GM18861 (cell line): ENCODE data around the gene DISP3.
A peak's percentile ranks its signal among the peaks of the same experiment; 100 is the strongest.

Experiments
- ATAC-seq: cut with Tn5 transposase; IDR thresholded peaks from one replicate; pipeline ENCODE4 v1.9.1; 2021; ENCODE audit not compliant: unreplicated experiment

Gene DISP3, protein sequence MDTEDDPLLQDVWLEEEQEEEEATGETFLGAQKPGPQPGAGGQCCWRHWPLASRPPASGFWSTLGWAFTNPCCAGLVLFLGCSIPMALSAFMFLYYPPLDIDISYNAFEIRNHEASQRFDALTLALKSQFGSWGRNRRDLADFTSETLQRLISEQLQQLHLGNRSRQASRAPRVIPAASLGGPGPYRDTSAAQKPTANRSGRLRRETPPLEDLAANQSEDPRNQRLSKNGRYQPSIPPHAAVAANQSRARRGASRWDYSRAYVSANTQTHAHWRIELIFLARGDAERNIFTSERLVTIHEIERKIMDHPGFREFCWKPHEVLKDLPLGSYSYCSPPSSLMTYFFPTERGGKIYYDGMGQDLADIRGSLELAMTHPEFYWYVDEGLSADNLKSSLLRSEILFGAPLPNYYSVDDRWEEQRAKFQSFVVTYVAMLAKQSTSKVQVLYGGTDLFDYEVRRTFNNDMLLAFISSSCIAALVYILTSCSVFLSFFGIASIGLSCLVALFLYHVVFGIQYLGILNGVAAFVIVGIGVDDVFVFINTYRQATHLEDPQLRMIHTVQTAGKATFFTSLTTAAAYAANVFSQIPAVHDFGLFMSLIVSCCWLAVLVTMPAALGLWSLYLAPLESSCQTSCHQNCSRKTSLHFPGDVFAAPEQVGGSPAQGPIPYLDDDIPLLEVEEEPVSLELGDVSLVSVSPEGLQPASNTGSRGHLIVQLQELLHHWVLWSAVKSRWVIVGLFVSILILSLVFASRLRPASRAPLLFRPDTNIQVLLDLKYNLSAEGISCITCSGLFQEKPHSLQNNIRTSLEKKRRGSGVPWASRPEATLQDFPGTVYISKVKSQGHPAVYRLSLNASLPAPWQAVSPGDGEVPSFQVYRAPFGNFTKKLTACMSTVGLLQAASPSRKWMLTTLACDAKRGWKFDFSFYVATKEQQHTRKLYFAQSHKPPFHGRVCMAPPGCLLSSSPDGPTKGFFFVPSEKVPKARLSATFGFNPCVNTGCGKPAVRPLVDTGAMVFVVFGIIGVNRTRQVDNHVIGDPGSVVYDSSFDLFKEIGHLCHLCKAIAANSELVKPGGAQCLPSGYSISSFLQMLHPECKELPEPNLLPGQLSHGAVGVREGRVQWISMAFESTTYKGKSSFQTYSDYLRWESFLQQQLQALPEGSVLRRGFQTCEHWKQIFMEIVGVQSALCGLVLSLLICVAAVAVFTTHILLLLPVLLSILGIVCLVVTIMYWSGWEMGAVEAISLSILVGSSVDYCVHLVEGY (N-terminal part only)

DNA sequence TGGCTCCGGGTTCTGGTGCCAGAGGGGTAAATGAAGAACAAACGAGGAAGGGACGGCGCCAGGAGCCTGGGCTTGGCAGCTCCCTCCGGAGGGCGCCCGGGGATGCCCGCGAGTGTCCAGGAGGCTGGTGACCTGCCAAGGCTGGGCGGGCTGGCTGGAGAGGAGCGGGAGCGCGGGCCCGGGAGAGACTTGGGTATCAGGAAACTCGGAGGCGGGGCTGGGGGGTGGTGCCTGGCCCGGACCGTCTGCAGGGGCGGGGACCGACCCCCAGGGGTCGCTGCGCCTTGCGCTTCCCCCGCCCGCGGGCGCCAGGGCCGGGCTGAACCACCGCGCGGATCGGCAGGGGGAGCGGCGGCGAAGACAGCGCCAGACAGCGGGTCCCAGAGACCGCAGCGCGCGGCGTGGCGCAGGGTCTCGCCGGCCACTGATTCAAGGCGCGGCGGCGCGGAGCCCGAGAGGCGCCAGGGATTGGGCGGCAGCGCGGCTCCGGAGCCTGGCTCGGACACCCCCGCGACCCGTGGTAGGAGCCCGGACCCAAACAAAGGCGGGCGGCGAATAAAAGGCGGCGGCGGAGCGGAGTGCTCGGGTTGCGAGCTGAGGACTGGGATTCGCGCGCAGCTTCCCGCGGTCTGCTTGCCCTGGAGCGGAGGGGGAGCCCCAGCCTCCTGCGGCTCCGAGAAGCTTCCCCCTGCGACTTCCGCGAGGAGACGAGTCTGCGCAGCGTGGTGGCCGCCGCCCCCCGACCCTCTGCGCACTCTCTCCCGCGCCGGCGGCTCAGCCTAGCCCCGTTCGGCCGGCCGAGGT, at the start of gene DISP3:
Gene DISP3 (plus strand): TSS at position 585 of the 804 bp plus-strand sequence. CDS start 21,838 bp downstream, outside the sequence.
- ATAC-seq, result peak; percentile 48

DNA sequence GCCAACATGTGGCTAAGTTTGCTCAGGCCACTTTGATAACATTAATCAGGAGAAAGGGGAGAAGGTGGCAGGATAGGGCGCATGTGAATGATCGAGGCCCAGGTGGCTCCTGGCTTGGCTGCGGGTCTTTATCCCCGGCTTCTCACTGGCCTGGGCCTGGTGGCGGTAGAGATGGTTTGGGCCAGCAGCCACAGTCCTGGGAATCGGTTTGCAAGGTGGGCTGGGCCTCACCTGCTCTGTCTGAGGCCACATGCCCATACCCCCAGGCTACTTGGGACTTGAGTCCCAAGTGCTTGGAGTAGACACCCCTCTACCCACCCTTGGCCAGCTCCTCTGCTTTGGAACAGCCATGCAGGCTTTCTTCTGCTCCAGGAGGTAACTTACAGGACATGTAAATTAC, 49.7 kb upstream of the DISP3 start:
- no peak for ATAC-seq

DNA sequence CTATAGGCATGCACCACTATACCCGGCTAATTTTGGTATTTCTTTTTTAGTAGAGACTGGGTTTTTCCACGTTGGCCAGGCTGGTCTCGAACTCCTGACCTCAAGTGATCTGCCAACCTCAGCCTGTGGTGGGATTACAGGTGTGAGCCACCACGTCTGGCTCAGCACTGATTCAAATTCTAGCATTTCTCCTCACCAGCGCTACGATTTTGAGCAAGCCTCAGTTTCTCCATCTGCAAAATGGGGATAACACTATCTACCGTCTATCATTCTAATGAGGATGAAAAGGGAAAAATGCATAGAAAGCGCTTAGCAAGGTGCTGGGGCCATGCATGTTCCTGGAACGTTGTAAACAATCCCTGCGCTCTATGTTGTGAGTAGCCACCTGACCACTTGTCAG, 49.0 kb upstream of the DISP3 start:
- no peak for ATAC-seq

DNA sequence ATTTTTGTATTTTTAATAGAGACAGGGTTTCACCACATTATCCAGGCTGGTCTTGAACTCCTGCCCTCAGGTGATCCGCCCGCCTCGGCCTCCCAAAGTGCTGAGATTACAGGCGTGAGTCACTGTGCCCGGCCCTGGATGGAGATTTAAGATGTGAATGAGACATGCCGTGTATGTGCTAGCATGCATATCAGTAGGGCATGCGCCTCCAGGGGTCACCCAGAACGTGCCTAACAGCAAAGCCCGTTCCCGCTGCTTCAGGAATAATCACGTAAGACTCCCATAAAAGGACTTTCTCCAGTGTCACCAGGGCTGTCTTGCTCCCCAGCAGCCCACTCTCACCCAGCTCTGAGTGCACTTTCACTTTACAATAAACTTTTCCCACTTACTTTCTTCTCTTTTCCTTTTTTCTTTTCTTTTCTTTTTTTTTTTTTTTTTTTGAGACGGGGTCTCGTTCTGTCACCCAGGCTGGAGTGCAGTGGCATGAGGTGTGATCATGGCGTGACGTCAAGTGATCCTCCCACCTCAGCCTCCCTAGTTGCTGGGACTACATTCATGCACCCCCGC, 46.9 kb upstream of the DISP3 start:
- no peak for ATAC-seq

DNA sequence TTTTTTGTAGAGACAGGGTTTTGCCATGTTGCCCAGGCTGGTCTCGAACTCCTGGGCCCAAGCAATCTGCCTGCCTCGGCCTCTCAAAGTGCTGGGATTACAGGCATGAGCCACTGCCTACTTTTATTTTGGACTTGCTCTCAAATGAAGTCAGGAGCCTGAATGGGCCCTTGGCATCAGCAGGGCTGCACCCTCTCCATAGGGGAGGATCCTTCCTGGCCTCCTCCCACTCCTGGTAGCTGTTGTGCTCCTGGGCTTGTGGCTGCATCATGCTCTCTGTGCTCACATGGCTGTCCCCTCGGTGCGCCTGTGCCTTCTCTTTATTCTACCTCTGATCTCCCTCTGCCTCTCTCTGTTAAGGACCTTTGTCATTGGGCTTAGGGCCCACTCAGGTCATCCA, 46.4 kb upstream of the DISP3 start:
- ATAC-seq, result no peak

DNA sequence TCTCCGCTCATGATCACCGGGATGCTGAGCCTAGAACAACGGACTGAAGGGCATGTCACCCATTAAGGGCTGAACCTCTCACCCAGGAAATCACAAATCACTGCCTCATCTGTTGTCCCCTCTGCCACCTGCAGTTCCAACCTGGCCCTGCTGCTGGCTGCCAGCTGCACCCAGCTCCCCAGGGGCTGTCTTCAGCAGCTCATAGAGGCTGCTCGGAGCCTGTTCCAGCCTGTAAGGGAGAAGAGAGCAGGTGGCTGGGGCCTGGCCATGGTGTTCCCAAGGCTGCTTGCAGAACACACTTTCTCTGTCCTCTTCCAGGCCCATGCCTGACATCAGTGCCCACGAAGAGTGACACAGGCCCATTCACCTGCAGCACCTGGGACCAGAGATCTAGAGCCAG, 44.5 kb upstream of the DISP3 start:
- no peak for ATAC-seq

DNA sequence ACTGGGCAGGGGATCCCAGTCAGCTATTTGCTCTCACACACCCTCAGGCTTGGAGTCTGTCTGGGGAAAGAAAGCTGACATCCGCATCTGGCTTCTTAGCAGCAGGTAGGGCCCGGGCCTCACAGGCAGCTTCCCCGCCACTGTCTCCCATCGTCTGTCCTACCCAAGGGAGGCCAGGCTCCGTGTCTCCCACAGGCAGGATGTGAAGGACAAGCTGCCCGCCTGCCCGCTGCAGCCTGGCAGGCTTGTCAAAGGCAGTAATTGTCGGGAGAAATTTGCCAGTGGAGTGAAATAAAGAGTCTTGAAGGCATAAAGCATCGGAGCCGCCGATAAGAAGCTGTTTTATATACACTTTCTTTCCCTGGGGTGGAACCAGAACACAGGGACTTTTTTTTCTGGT, 44.0 kb upstream of the DISP3 start:
- ATAC-seq, result no peak

DNA sequence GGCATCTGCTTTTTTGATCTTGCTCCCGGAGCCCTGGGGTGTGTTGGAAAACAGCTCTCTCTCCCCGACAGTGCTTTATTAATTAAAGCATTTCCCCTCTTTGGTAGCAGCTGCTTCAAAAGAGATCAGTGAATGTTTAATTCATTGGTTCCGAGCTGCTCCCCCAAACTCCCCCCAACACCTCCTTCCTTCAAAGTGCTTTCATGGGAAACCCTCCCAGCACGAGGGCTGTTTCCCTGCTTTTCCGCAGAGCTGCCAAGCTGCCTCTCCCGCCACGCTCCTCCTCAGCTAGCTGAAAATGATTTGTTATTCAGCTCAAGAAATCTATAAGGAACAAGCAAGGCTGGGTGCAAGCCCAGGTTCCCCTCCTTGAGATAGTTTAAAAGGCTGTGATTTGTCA, 40.0 kb upstream of the DISP3 start:
- no peak for ATAC-seq

DNA sequence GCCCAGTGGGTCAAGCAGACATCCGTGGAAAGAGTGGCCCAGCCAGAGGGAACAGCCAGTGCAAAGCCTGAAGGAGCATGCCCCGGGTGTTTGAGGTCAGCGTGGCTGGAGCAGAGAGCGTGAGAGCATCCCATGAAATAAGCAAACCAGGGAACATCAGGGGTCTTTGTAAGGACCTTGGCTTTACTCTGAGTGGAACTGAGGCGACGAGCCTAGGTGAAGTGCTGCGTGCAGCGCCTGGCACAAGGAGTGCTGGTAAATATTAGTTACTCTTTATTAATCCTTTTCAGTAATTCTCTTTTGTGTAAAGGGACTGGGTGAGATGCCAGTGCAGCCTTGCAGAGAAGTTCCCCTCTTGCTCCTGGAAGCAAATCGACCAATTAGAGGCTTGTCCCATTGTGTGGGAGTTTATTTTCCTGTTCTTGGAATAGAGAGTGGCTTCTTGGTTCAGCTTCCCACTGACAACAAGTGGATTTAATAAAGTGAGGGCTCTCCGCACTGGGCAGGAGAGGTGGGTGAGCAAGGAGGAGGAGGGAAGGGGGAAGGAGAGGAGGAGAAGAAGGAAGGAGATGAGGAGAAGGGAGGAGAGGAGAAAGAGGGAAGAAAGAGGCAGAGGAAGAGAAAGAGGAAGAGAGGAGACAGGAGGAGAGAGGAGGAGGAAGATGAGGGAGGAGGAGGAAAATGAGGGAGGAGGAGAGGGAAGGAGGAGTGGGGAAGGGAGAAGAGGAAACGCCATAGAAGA, 37.6 kb upstream of the DISP3 start:
- ATAC-seq, result no peak

DNA sequence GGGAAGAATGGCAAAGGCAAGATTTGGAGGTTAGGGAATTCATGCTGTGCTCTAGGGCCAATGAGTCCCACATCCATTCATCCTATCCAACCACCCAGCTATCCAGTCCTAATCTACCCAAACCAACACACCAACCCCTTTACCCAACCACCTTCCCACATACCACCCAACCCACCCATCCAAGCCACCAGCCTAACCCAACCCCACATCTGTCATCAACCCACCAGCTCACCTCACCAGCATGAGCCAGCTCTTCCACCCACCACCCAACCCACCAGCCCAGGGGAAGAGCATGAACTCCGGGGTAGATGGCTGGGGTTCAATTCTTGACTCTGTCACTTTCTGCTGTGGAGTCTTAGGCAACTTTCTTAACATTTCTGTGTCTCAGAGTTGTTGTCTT, 35.9 kb upstream of the DISP3 start:
- no peak for ATAC-seq

DNA sequence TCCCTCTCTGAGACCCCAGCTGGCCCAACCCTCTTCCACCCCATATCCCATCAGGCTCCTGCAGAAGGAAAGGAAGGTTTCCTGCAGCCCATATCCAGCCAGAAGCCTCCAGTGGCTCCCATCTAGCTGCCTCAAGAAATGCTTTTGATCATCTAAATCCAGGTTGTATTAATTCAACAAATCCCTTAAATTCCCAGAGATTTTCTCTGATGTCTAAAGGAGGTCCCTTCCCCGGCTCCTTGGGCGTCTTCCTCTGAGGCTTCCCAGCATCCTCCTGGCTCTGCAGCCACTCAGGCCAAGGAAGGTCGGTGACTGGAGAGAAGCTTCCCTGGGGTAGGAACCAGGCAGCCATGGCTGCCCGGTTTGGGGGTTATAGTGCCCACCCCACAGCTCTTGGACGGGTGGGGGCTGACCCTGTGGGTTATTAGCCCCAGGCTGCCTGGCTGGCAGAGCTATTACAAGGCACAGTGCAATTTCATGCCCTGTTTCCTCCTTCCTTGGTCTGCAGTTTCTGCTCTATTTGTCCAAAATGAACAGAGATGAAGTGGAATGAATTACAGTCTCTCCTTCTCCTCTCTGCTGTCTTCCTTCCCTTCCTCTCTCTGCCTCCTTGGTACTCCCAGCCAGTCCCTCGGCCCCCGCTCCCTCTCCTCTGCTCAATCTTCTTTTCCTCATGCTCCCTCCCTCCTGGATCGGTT, 34.8 kb upstream of the DISP3 start:
- ATAC-seq, result no peak

DNA sequence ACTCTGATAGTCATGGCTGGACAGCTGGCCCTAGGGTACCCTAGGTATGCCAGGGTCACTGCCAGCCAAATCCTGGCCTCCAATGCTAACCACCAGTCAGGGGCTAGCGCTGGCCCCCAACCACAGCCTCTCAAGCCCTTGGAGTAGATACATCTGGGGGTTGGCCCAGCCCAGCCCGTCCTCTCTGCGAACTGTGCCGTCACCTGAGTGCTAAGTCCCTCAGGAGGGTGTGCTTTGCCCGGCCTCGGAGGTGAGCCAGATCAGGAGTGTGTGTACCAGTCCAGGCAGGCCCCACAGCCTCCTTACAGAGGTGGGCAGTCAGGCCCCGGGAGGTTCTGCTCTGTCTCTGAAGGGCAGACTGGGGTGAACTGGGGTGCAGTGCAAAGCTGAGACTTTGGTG, 34.0 kb upstream of the DISP3 start:
- ATAC-seq, result no peak

DNA sequence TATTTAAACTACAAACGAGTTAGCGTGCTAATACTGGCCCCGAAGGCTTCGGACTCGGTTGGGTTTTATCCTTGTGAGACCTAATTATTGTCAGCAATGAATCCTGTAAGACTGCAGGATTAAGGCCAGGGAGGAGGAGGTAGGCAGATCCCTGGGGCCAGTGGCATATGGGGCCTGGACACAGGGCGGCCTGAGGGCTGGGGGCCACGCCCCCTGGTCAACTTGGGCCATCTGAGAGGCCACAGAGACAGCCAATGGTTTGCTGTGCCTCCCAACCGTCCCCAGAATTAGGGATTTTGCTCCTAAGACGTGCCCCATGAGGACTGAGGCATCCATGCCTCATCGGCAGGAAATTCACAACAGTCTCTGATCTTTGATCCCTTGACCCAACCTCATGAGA, 31.1 kb upstream of the DISP3 start:
- ATAC-seq, result no peak

DNA sequence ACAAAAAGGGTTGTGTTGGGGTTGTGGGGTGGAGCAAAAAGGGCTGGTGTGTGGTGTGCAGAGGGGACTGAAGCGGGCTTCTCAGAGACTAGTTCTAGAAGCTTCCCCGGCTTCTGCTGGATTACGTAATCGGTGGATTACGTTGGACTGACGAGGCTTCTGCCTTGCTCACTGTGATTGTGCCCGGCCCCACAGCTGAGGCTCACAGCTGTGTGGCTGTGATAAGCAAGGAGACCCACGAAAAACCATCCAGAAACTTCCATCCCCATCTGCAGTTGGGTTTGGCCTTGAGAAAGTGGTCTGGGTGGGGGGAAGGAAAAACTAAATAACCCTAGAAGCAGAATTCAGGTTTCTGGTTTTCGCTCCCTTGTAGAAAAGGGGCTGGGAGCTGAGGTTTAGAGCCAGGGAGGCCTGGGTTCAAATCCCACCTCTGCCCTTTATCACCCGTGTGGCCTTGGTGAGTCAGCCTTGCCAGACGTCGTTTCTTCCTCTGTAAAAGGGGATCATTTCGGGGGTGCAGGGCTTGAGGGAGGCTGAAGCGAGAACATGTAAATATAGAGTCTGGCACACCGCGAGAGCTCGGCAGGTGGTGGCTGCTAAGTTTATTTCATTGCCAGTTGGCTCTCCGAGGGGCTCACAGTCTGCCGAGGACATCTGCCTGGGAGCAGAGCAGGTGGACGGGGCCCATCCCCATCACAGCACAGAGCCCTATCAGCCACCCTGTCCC, 30.4 kb upstream of the DISP3 start:
- ATAC-seq, result no peak

DNA sequence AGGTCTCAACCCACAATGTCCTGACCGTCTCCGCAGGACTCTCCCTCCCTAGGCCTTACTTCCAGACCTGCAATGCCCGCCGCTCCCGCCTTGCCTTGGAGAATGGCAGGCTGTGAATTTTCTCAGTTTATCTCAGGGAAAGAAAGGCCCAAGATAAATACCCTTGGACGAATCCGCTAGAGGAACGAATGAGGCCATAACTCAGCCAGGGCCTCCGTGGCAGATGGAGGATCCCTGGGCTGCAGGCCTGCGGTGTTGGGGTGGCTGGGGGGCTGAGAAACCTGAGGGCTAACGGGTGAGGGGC, 29.9 kb upstream of the DISP3 start:
- no peak for ATAC-seq

DNA sequence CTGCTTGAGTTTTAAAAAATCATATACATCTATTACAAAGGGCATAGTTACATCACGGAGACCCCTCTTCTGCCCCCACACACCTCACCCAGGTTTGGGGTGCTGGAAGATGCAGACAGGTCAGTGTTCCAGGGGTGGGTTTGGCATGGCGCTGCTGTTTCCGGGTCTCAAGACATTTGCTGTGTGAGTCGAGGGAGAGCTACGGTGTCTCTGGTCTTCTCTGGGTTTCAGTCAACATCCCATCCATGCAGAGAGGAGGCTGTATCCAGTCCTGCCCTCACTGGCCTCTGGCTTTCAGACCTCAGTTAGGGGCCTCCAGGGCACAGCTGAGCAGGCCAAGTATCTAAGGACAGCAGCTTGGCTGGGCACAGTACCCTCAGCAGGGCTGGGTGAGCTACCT, 28.6 kb upstream of the DISP3 start:
- ATAC-seq, result no peak

DNA sequence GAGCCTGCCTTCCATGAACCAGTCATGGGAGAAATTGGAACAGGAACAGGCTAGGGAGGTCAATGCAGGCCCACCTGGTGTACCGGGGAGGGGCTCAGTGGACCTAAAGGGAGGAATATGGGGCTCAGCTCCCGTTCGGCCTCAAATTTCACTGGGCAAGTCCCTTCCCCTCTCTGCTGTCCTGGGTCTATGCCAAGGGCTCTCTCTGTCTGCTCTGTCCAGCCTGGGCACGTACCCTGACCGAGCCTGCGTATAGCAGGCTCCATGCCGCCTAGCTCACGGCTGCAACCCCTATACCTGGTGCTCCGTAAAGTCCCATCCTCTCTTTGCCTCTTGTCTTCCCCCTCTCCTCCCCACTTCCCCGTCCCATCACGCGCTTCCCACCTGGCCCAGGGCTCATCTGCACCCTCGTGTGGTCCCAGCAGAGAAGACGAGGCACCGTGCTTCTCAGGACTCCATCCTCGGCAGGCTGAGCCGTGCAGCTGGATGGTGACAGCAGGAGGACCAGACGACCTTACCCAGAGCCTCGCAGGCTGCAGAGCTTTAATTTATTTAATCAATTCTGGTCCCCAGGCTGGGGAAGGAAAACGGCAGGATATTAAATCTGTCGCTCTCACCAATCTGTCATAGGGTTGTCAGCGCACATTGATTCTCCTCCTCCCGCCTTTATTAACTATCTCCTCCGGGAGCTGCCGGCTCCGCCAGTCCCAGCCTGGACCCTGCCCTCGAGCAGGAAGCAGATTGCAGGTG, 25.0 kb upstream of the DISP3 start:
- ATAC-seq, result no peak
